Panc1 (cell line): Measurements from ENCODE around the gene AK4.

ENCODE experiments used
- POLR2AphosphoS5 ChIP-seq: IDR thresholded peaks from 2 replicates; pipeline ENCODE4 v1.6.1; 2012; ENCODE audit warnings: mild to moderate bottlenecking, low read depth, low read length, moderate library complexity
- SIN3A ChIP-seq: IDR thresholded peaks from 2 replicates; pipeline ENCODE4 v1.6.1; 2012; ENCODE audit warnings: low read depth, mild to moderate bottlenecking, low read length, moderate library complexity, borderline replicate concordance; ENCODE audit not compliant: insufficient read depth
- TCF7L2 ChIP-seq: IDR thresholded peaks from 2 replicates; pipeline ENCODE4 v1.6.1; 2011; ENCODE audit warnings: mild to moderate bottlenecking, low read depth, low read length, inconsistent platforms
- TF ChIP-seq, protein P1 (sequence below): fragments of 450-650 bp; IDR thresholded peaks from 2 replicates; pipeline ENCODE4 v1.5.1; 2017; ENCODE audit warnings: mild to moderate bottlenecking
- TF ChIP-seq, protein P2 (sequence below), 2 experiments: IDR thresholded peaks; 2 replicates each; pipeline ENCODE4 v1.6.1; 2011 to 2012; ENCODE audit warnings: low read depth in 2 of 2, control low read depth in 1 of 2, low read length in 1 of 2, mild to moderate bottlenecking in 1 of 2, moderate library complexity in 1 of 2; ENCODE audit not compliant: insufficient read depth in 1 of 2

DNA sequence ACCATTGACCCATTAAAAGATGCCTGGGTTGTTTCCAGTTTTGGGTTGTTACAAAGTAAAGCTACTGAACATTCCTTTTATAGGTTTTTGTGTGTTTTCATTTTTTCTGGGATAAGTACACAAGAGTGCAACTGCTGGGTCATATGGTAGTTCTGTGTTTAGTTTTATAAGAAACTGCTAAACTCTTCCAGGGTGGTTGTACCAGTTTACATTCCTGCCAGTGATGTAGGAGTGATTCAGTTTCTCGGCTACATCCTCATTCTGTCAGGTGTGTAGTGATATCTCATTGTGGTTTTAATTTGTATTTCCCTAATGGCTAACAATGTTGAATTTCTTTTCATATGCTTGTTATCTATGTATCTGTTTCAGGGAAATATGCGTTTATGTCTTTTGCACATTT lies 102.8 kb downstream of the AK4 start:
- TF ChIP-seq, protein P1, sequence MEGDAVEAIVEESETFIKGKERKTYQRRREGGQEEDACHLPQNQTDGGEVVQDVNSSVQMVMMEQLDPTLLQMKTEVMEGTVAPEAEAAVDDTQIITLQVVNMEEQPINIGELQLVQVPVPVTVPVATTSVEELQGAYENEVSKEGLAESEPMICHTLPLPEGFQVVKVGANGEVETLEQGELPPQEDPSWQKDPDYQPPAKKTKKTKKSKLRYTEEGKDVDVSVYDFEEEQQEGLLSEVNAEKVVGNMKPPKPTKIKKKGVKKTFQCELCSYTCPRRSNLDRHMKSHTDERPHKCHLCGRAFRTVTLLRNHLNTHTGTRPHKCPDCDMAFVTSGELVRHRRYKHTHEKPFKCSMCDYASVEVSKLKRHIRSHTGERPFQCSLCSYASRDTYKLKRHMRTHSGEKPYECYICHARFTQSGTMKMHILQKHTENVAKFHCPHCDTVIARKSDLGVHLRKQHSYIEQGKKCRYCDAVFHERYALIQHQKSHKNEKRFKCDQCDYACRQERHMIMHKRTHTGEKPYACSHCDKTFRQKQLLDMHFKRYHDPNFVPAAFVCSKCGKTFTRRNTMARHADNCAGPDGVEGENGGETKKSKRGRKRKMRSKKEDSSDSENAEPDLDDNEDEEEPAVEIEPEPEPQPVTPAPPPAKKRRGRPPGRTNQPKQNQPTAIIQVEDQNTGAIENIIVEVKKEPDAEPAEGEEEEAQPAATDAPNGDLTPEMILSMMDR = no peak
- no peak for TF ChIP-seq SIN3A
- no peak for TF ChIP-seq POLR2AphosphoS5
- TF ChIP-seq TCF7L2 = no peak
- TF ChIP-seq, protein P2, sequence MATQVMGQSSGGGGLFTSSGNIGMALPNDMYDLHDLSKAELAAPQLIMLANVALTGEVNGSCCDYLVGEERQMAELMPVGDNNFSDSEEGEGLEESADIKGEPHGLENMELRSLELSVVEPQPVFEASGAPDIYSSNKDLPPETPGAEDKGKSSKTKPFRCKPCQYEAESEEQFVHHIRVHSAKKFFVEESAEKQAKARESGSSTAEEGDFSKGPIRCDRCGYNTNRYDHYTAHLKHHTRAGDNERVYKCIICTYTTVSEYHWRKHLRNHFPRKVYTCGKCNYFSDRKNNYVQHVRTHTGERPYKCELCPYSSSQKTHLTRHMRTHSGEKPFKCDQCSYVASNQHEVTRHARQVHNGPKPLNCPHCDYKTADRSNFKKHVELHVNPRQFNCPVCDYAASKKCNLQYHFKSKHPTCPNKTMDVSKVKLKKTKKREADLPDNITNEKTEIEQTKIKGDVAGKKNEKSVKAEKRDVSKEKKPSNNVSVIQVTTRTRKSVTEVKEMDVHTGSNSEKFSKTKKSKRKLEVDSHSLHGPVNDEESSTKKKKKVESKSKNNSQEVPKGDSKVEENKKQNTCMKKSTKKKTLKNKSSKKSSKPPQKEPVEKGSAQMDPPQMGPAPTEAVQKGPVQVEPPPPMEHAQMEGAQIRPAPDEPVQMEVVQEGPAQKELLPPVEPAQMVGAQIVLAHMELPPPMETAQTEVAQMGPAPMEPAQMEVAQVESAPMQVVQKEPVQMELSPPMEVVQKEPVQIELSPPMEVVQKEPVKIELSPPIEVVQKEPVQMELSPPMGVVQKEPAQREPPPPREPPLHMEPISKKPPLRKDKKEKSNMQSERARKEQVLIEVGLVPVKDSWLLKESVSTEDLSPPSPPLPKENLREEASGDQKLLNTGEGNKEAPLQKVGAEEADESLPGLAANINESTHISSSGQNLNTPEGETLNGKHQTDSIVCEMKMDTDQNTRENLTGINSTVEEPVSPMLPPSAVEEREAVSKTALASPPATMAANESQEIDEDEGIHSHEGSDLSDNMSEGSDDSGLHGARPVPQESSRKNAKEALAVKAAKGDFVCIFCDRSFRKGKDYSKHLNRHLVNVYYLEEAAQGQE (IDR thresholded peaks at IDR 0.05; ENCODE audit: insufficient read depth in 1 of 2, low read depth in 2 of 2, low read length in 1 of 2) = no peak
